Measurements from ENCODE around the gene NKG7. TPM values are rescaled to one million over a fixed set of nuclear protein-coding genes. Genes with fewer than 3 reads are reported as not detected.

NKG7 gene
- total RNA-seq, 1 donor from 2014 or later: not detected

GRCh38 chr19:51396175-51396574, 23.7 kb upstream of the NKG7 start:
- TF ChIP-seq CTCF (IDR thresholded peaks at IDR 0.05; ENCODE audit: partially characterized antibody, unreplicated experiment): no peak
- Mint-ChIP-seq H3K27ac (ENCODE audit: unreplicated experiment) (no peak overlapping the region), H3K27me3 (ENCODE audit: unreplicated experiment) (peaks cover 2% of the 10 kb centered on the region), H3K36me3 (ENCODE audit: unreplicated experiment) (peaks cover 9% of the 10 kb centered on the region), H3K4me1 (ENCODE audit: low read depth, unreplicated experiment) (peaks cover 3% of the 10 kb centered on the region), H3K4me3 (ENCODE audit: unreplicated experiment) (no peak overlapping the region), H3K9me3 (ENCODE audit: unreplicated experiment) (no peaks in the 10 kb centered on the region)
- no peak for DNase-seq

GRCh38 chr19:51394050-51394836, 21.8 kb upstream of the NKG7 start:
- Mint-ChIP-seq H3K27ac (ENCODE audit: unreplicated experiment) (peak overlapping the region; percentile 94), H3K9me3 (ENCODE audit: unreplicated experiment) (no peaks in the 10 kb centered on the region), H3K36me3 (ENCODE audit: unreplicated experiment) (no peaks in the 10 kb centered on the region), H3K4me1 (ENCODE audit: low read depth, unreplicated experiment) (peaks cover 3% of the 10 kb centered on the region), H3K27me3 (ENCODE audit: unreplicated experiment) (peaks cover 2% of the 10 kb centered on the region), H3K4me3 (ENCODE audit: unreplicated experiment) (peak overlapping the region; percentile 88)
- peak; percentile 91 for DNase-seq
- no peak for TF ChIP-seq CTCF (IDR thresholded peaks at IDR 0.05; ENCODE audit: partially characterized antibody, unreplicated experiment)

- no peak overlapping the region for H3K27ac Mint-ChIP-seq (ENCODE audit: unreplicated experiment)
- peaks cover 2% of the 10 kb centered on the region for H3K9me3 Mint-ChIP-seq (ENCODE audit: unreplicated experiment)
- H3K4me1 Mint-ChIP-seq (ENCODE audit: low read depth, unreplicated experiment): peaks cover 3% of the 10 kb centered on the region
- no peak for TF ChIP-seq CTCF (IDR thresholded peaks at IDR 0.05; ENCODE audit: partially characterized antibody, unreplicated experiment)
- no peak overlapping the region for H3K4me3 Mint-ChIP-seq (ENCODE audit: unreplicated experiment)
- peaks cover 2% of the 10 kb centered on the region for H3K27me3 Mint-ChIP-seq (ENCODE audit: unreplicated experiment)
- no peak for DNase-seq
- H3K36me3 Mint-ChIP-seq (ENCODE audit: unreplicated experiment): no peaks in the 10 kb centered on the region
Observed at GRCh38 chr19:51392701-51393100, 20.2 kb upstream of the NKG7 start.

- no peaks in the 10 kb centered on the region for H3K36me3 Mint-ChIP-seq (ENCODE audit: unreplicated experiment)
- TF ChIP-seq CTCF (IDR thresholded peaks at IDR 0.05; ENCODE audit: partially characterized antibody, unreplicated experiment): no peak
- H3K27me3 Mint-ChIP-seq (ENCODE audit: unreplicated experiment): peaks cover 4% of the 10 kb centered on the region
- H3K9me3 Mint-ChIP-seq (ENCODE audit: unreplicated experiment): peaks cover 2% of the 10 kb centered on the region
- no peak overlapping the region for H3K27ac Mint-ChIP-seq (ENCODE audit: unreplicated experiment)
- peaks cover 3% of the 10 kb centered on the region for H3K4me1 Mint-ChIP-seq (ENCODE audit: low read depth, unreplicated experiment)
- no peak for DNase-seq
- no peak overlapping the region for H3K4me3 Mint-ChIP-seq (ENCODE audit: unreplicated experiment)
Observed at GRCh38 chr19:51391073-51391611, 18.7 kb upstream of the NKG7 start.

GRCh38 chr19:51389143-51389542, 16.7 kb upstream of the NKG7 start:
- peaks cover 1% of the 10 kb centered on the region for H3K27me3 Mint-ChIP-seq (ENCODE audit: unreplicated experiment)
- H3K4me1 Mint-ChIP-seq (ENCODE audit: low read depth, unreplicated experiment): peaks cover 3% of the 10 kb centered on the region
- H3K9me3 Mint-ChIP-seq (ENCODE audit: unreplicated experiment): peaks cover 2% of the 10 kb centered on the region
- TF ChIP-seq CTCF (IDR thresholded peaks at IDR 0.05; ENCODE audit: partially characterized antibody, unreplicated experiment): no peak
- no peak overlapping the region for H3K27ac Mint-ChIP-seq (ENCODE audit: unreplicated experiment)
- no peak overlapping the region for H3K4me3 Mint-ChIP-seq (ENCODE audit: unreplicated experiment)
- DNase-seq: no peak
- no peaks in the 10 kb centered on the region for H3K36me3 Mint-ChIP-seq (ENCODE audit: unreplicated experiment)
